HG02678 (cell line): Measurements from ENCODE around the gene GTF3C1.
"Not testable (repeated sequence)": the region's sequence is repeated elsewhere in the genome, so short reads cannot be mapped to it uniquely, and the experiment has no call there.

ENCODE experiments used
- ATAC-seq: cut with Tn5 transposase; IDR thresholded peaks from one replicate; pipeline ENCODE4 v1.9.1; 2021; ENCODE audit warnings: mild to moderate bottlenecking, moderate library complexity; ENCODE audit not compliant: unreplicated experiment

The GTF3C1 gene

GRCh38 chr16:27549746-27550581 is at the start of gene GTF3C1, which contains the start of gene KATNIP:
GTF3C1 (minus strand) TSS chr16:27549913; CDS start chr16:27549890, 23 bp downstream.
KATNIP (plus strand) TSS chr16:27550144; CDS start chr16:27550171, 27 bp downstream.
- ATAC-seq: peak; percentile 98

- no peak for ATAC-seq
Measured at GRCh38 chr16:27598931-27599565, 49.3 kb upstream of the GTF3C1 start.

GRCh38 chr16:27598220-27598619 is 48.5 kb upstream of the GTF3C1 start:
- ATAC-seq: no peak

GRCh38 chr16:27597361-27597760 is 47.6 kb upstream of the GTF3C1 start:
- no peak for ATAC-seq

- no peak for ATAC-seq
Measured at GRCh38 chr16:27596411-27596810, 46.7 kb upstream of the GTF3C1 start.

GRCh38 chr16:27595993-27596392 is 46.3 kb upstream of the GTF3C1 start:
- ATAC-seq: no peak

GRCh38 chr16:27595475-27595874 is 45.8 kb upstream of the GTF3C1 start:
- no peak for ATAC-seq

GRCh38 chr16:27591837-27592236 is 42.1 kb upstream of the GTF3C1 start:
- ATAC-seq: no peak

GRCh38 chr16:27588057-27588456 is 38.3 kb upstream of the GTF3C1 start:
- ATAC-seq: no peak

GRCh38 chr16:27586711-27587110 is 37.0 kb upstream of the GTF3C1 start:
- ATAC-seq: no peak

GRCh38 chr16:27585200-27585599 is 35.5 kb upstream of the GTF3C1 start:
- no peak for ATAC-seq

- ATAC-seq: no peak
Measured at GRCh38 chr16:27583634-27584033, 33.9 kb upstream of the GTF3C1 start.

GRCh38 chr16:27582883-27583282 is 33.2 kb upstream of the GTF3C1 start:
- ATAC-seq: no peak

GRCh38 chr16:27579087-27579980 is 29.6 kb upstream of the GTF3C1 start:
- no peak for ATAC-seq

GRCh38 chr16:27576729-27577128 is 27.0 kb upstream of the GTF3C1 start:
- ATAC-seq: no peak

- no peak for ATAC-seq
Measured at GRCh38 chr16:27572711-27573110, 23.0 kb upstream of the GTF3C1 start.

GRCh38 chr16:27571433-27572326 is 22.0 kb upstream of the GTF3C1 start:
- no peak for ATAC-seq

GRCh38 chr16:27570986-27571385 is 21.3 kb upstream of the GTF3C1 start:
- not testable (repeated sequence) for ATAC-seq

GRCh38 chr16:27568077-27568476 is 18.4 kb upstream of the GTF3C1 start:
- ATAC-seq: no peak

- ATAC-seq: no peak
Measured at GRCh38 chr16:27566417-27566816, 16.7 kb upstream of the GTF3C1 start.
